Omental fat pad (tissue), 4 donors: ENCODE data around the gene ANAPC2. TPM values are rescaled to one million over a fixed set of nuclear protein-coding genes. Genes with fewer than 3 reads are reported as not detected.
A peak's percentile ranks its signal among the peaks of the same experiment; 100 is the strongest.

ENCODE experiments used
- ATAC-seq: fragments of 150-250 bp; one replicate; pipeline ENCODE4 v1.9.1; 2016; ENCODE audit warnings: mild to moderate bottlenecking, moderate library complexity; ENCODE audit not compliant: low FRiP score
- DNase-seq: peaks from one replicate; pipeline ENCODE4 v3.0.0-alpha.2; 2019; ENCODE audit warnings: low spot score
- CTCF ChIP-seq, 3 donors: fragments of 450-650 bp; IDR thresholded peaks; one replicate each; pipeline ENCODE4 v1.5.1; 2016 to 2017; ENCODE audit warnings: antibody characterized with exemption in 3 of 3, mild to moderate bottlenecking in 3 of 3, moderate library complexity in 2 of 3
- total RNA-seq, 4 donors: library from RNA; depleted of rRNA; stranded (reverse); fragments of >200 nt; gene quantifications; one replicate each; pipeline ENCODE4 v1.1.0, GENCODE V29; 2016

Gene ANAPC2
- total RNA-seq, 4 donors from 2014 or later, result 17.4 to 38.8 (median 22.8) TPM

GRCh38 chr9:137213160-137214060 is 25.1 kb upstream of the ANAPC2 start:
- ATAC-seq (no peak), DNase-seq (no peak)
- TF ChIP-seq CTCF (IDR thresholded peaks at IDR 0.05), result no peak

- DNase-seq (no peak), ATAC-seq (no peak)
- no peak for TF ChIP-seq CTCF (IDR thresholded peaks at IDR 0.05)
Measured at GRCh38 chr9:137212520-137212919, 24.2 kb upstream of the ANAPC2 start.

GRCh38 chr9:137211532-137211931 is 23.2 kb upstream of the ANAPC2 start:
- DNase-seq, result no peak
- TF ChIP-seq CTCF (IDR thresholded peaks at IDR 0.05), result no peak
- no peak for ATAC-seq

GRCh38 chr9:137206602-137207001 is 18.2 kb upstream of the ANAPC2 start:
- no peak for TF ChIP-seq CTCF (IDR thresholded peaks at IDR 0.05)
- DNase-seq (no peak), ATAC-seq (no peak)

- ATAC-seq (peak; percentile 65), DNase-seq (peak; percentile 86)
- TF ChIP-seq CTCF (IDR thresholded peaks at IDR 0.05), result no peak
Measured at GRCh38 chr9:137205126-137206069, 17.0 kb upstream of the ANAPC2 start, which contains the start of the genes NDOR1 and TMEM203. TSS of gene NDOR1 (plus strand) at chr9:137205700. CDS start at chr9:137205778, 78 bp downstream. TSS of gene TMEM203 (minus strand) at chr9:137205648. CDS start at chr9:137205414, 234 bp downstream.

- TF ChIP-seq CTCF (IDR thresholded peaks at IDR 0.05), result no peak
- ATAC-seq, result no peak
- DNase-seq, result no peak
Measured at GRCh38 chr9:137204731-137205125, 16.4 kb upstream of the ANAPC2 start.
